Liver (tissue), 9 donors: ENCODE data around the gene ADAMTS20. TPM values are rescaled to one million over a fixed set of nuclear protein-coding genes. Genes with fewer than 3 reads are reported as not detected.

Experiments
- DNase-seq: peaks from one replicate; pipeline ENCODE4 v3.0.0-alpha.2; 2017; ENCODE audit warnings: low spot score
- H3K27ac ChIP-seq, 2 donors: one replicate each; pipeline ENCODE4 v1.7.0; 2013; ENCODE audit warnings: inconsistent platforms in 2 of 2, low read length in 2 of 2, control low read depth in 1 of 2, low read depth in 1 of 2, mild to moderate bottlenecking in 1 of 2
- H3K27me3 ChIP-seq, 4 donors: one replicate each; pipeline versions ENCODE4 v1.6.1 to v1.7.0; 2013; ENCODE audit warnings: low read length in 3 of 4, inconsistent platforms in 1 of 4, mild to moderate bottlenecking in 1 of 4, moderate library complexity in 1 of 4; ENCODE audit not compliant: control insufficient read depth in 4 of 4, insufficient read depth in 4 of 4
- H3K36me3 ChIP-seq, 4 donors: one replicate each; pipeline versions ENCODE4 v1.6.1 to v1.7.0; 2013; ENCODE audit warnings: low read length in 3 of 4, mild to moderate bottlenecking in 3 of 4, low read depth in 1 of 4, moderate library complexity in 1 of 4; ENCODE audit not compliant: control insufficient read depth in 4 of 4, insufficient read depth in 3 of 4
- H3K4me1 ChIP-seq, 4 donors: one replicate each; pipeline versions ENCODE4 v1.6.1 to v1.7.0; 2013; ENCODE audit warnings: low read length in 3 of 4, mild to moderate bottlenecking in 3 of 4, moderate library complexity in 1 of 4; ENCODE audit not compliant: control insufficient read depth in 4 of 4, insufficient read depth in 4 of 4
- H3K4me3 ChIP-seq, 3 donors: one replicate each; pipeline versions ENCODE4 v1.6.1 to v1.7.0; 2013; ENCODE audit warnings: low read length in 3 of 3, control low read depth in 1 of 3, low read depth in 1 of 3, mild to moderate bottlenecking in 1 of 3
- H3K9ac ChIP-seq, 2 donors: one replicate each; pipeline ENCODE4 v1.7.0; 2013; ENCODE audit warnings: low read length in 2 of 2, mild to moderate bottlenecking in 2 of 2, moderate library complexity in 2 of 2, control low read depth in 1 of 2, low read depth in 1 of 2
- H3K9me3 ChIP-seq, 4 donors: one replicate each; pipeline versions ENCODE4 v1.6.1 to v1.7.0; 2013; ENCODE audit warnings: low read length in 3 of 4; ENCODE audit not compliant: control insufficient read depth in 4 of 4
- CTCF ChIP-seq: fragments of 150-350 bp; IDR thresholded peaks from 2 replicates; pipeline ENCODE4 v1.5.1; 2017; ENCODE audit warnings: improper control_type of control experiment, low read depth, low read length; ENCODE audit not compliant: missing input control
- EGR1 ChIP-seq, 2 donors: IDR thresholded peaks; 2 replicates each; pipeline ENCODE4 v1.6.1; 2016 to 2018; ENCODE audit warnings: antibody characterized with exemption in 2 of 2, low read depth in 2 of 2
- FOXA1 ChIP-seq: IDR thresholded peaks from 2 replicates; pipeline ENCODE4 v1.6.1; 2016; ENCODE audit warnings: antibody characterized with exemption
- FOXA2 ChIP-seq: IDR thresholded peaks from 2 replicates; pipeline ENCODE4 v1.6.1; 2016; ENCODE audit warnings: antibody characterized with exemption
- GABPA ChIP-seq, 2 donors: IDR thresholded peaks in 1 of 2; conservative IDR thresholded peaks in 1 of 2; 2 replicates each; pipeline ENCODE4 v1.6.1; 2016; ENCODE audit warnings: antibody characterized with exemption in 2 of 2, mild to moderate bottlenecking in 1 of 2, moderate library complexity in 1 of 2
- HNF4A ChIP-seq, 2 donors: conservative IDR thresholded peaks; 2 replicates each; pipeline ENCODE4 v1.6.1; 2016; ENCODE audit warnings: antibody characterized with exemption in 2 of 2, mild to moderate bottlenecking in 2 of 2
- JUND ChIP-seq, 2 donors: IDR thresholded peaks; 2 replicates each; pipeline ENCODE4 v1.6.1; 2016; ENCODE audit warnings: antibody characterized with exemption in 2 of 2
- MAX ChIP-seq: IDR thresholded peaks from 2 replicates; pipeline ENCODE4 v1.6.1; 2016; ENCODE audit warnings: antibody characterized with exemption
- NR2F2 ChIP-seq: IDR thresholded peaks from 2 replicates; pipeline ENCODE4 v1.6.1; 2016; ENCODE audit warnings: antibody characterized with exemption
- RAD21 ChIP-seq, 2 donors: IDR thresholded peaks; 2 replicates each; pipeline ENCODE4 v1.6.1; 2016; ENCODE audit warnings: antibody characterized with exemption in 2 of 2, mild to moderate bottlenecking in 2 of 2
- RXRA ChIP-seq, 2 donors: IDR thresholded peaks; 2 replicates each; pipeline ENCODE4 v1.6.1; 2017 to 2018; ENCODE audit warnings: antibody characterized with exemption in 2 of 2, mild to moderate bottlenecking in 1 of 2
- SP1 ChIP-seq: IDR thresholded peaks from 2 replicates; pipeline ENCODE4 v1.6.1; 2018; ENCODE audit warnings: antibody characterized with exemption, mild to moderate bottlenecking
- TAF1 ChIP-seq: conservative IDR thresholded peaks from 2 replicates; pipeline ENCODE4 v1.6.1; 2016; ENCODE audit warnings: antibody characterized with exemption, mild to moderate bottlenecking
- YY1 ChIP-seq: IDR thresholded peaks from 2 replicates; pipeline ENCODE4 v1.6.1; 2016; ENCODE audit warnings: antibody characterized with exemption, mild to moderate bottlenecking
- WGBS: extraction: QIAGEN DNeasy Blood & Tissue Kit; methylation state at CpG from one replicate; pipeline ENCODE4 v1.1.7; 2013; 5-methylcytosine and 5-hydroxymethylcytosine counted together
- polyA plus RNA-seq, 2 donors: library from polyadenylated mRNA; stranded (reverse) in 1 of 2; unstranded in 1 of 2; fragments of 200-250 nt in 1 of 2; fragments of >200 nt in 1 of 2; fragmentation: Nextera tagmentation in 1 of 2; extraction: Ambion mirVana in 1 of 2; gene quantifications; one replicate each; pipeline versions ENCODE4 v1.2.1 to v1.2.3, GENCODE V29; 2013 to 2015
- total RNA-seq, 2 donors: library from RNA; depleted of rRNA; stranded (reverse); fragments of >200 nt; gene quantifications; one replicate each; pipeline ENCODE4 v1.2.3, GENCODE V29; 2014
- donor health status: healthy.
- donor health status: healthy.
- donor health status: healthy.
- donor health status: healthy.
- donor health status: healthy.

Gene ADAMTS20
- total and polyA plus RNA-seq, 4 donors, result 0.05 TPM; not detected in 3

GRCh38 chr12:43309959-43310358 lies 242.0 kb downstream of the ADAMTS20 start:
- Histone ChIP-seq H3K27ac (no peak overlapping the region), H3K9ac (no peak overlapping the region), H3K4me3 (no peak overlapping the region), H3K9me3 (no peaks in the 10 kb centered on the region), H3K4me1 (no peaks in the 10 kb centered on the region), H3K36me3 (no peaks in the 10 kb centered on the region), H3K27me3 (no peaks in the 10 kb centered on the region)
- WGBS, result 85% methylated on average over 3 of the region's 3 CpGs
- no peak for TF ChIP-seq RAD21 (IDR thresholded peaks at IDR 0.05)
- TF ChIP-seq MAX, result no peak
- DNase-seq, result no peak

GRCh38 chr12:43308776-43309175 lies 243.2 kb downstream of the ADAMTS20 start:
- no peak for TF ChIP-seq CTCF
- no peak for TF ChIP-seq EGR1 (IDR thresholded peaks at IDR 0.05; ENCODE audit: low read depth in 2 of 2)
- TF ChIP-seq NR2F2, result no peak
- no peak for TF ChIP-seq SP1
- no peak for TF ChIP-seq RXRA (IDR thresholded peaks at IDR 0.05)
- TF ChIP-seq GABPA (IDR thresholded peaks at IDR 0.05 in 1 of 2, conservative IDR thresholded peaks at IDR 0.05 in 1 of 2), result no peak
- no peak for TF ChIP-seq FOXA2
- no peak for TF ChIP-seq HNF4A (conservative IDR thresholded peaks at IDR 0.05)
- TF ChIP-seq MAX, result no peak
- TF ChIP-seq JUND (IDR thresholded peaks at IDR 0.05), result no peak
- TF ChIP-seq YY1, result no peak
- no peak for TF ChIP-seq FOXA1
- no peak for TF ChIP-seq TAF1
- WGBS, result 95% methylated on average over 3 of the region's 3 CpGs
- no peaks in the 10 kb centered on the region for H3K9me3 ChIP-seq
- H3K9ac ChIP-seq, result no peak overlapping the region
- no peaks in the 10 kb centered on the region for H3K27me3 ChIP-seq
- no peak for DNase-seq
- H3K27ac ChIP-seq, result no peak overlapping the region
- H3K36me3 ChIP-seq, result no peaks in the 10 kb centered on the region
- H3K4me1 ChIP-seq, result no peaks in the 10 kb centered on the region
- H3K4me3 ChIP-seq, result no peak overlapping the region

GRCh38 chr12:43307126-43307525 lies 244.9 kb downstream of the ADAMTS20 start:
- H3K36me3 ChIP-seq, result no peaks in the 10 kb centered on the region
- 82% methylated on average over 2 of the region's 2 CpGs for WGBS

More at GRCh38 chr12:43307126-43307525, 244.9 kb downstream of the ADAMTS20 start:
- DNase-seq, result no peak
- no peak for TF ChIP-seq FOXA1
- TF ChIP-seq TAF1, result no peak
- TF ChIP-seq RXRA (IDR thresholded peaks at IDR 0.05), result no peak
- TF ChIP-seq CTCF, result no peak
- no peak for TF ChIP-seq HNF4A (conservative IDR thresholded peaks at IDR 0.05)
- H3K4me3 ChIP-seq, result no peak overlapping the region
- no peak overlapping the region for H3K9ac ChIP-seq
- no peaks in the 10 kb centered on the region for H3K27me3 ChIP-seq
- H3K9me3 ChIP-seq, result no peaks in the 10 kb centered on the region
- H3K4me1 ChIP-seq, result no peaks in the 10 kb centered on the region
- H3K27ac ChIP-seq, result no peak overlapping the region
